CD4-positive, alpha-beta T cell treated with Interferon alpha-2 for 1 hour (primary cell): Measurements from ENCODE around the gene IDS.

Experiments used
- DNase-seq, 2 donors: peaks; one replicate each; pipeline ENCODE4 v3.0.0-alpha.2; 2020 to 2022

IDS gene

GRCh38 chrX:149453906-149454822 lies 50.9 kb downstream of the IDS start:
- DNase-seq: no peak

- DNase-seq: no peak
These were observed 52.1 kb downstream of the IDS start for GRCh38 chrX:149453030-149453429.

GRCh38 chrX:149433451-149433850 lies 71.7 kb downstream of the IDS start:
- DNase-seq: no peak

GRCh38 chrX:149433051-149433450 lies 72.1 kb downstream of the IDS start:
- no peak for DNase-seq
